ENCODE measurements around the gene RIMBP2. TPM values are rescaled to one million over a fixed set of nuclear protein-coding genes. Genes with fewer than 3 reads are reported as not detected.

The RIMBP2 gene
- total RNA-seq, 1 experiment from 2014 or later: not detected

GRCh38 chr12:130372936-130373335 is 343.2 kb downstream of the RIMBP2 start:
- BruUV-seq (replicated peaks): no TSS peak
- H3K9me3 Mint-ChIP-seq (ENCODE audit: unreplicated experiment): no peaks in the 10 kb centered on the region

GRCh38 chr12:130371296-130371695 is 344.8 kb downstream of the RIMBP2 start:
- intact Hi-C loops (cut with micrococcal nuclease; ENCODE audit: unreplicated experiment): no loop called here
- H3K27me3 Mint-ChIP-seq (ENCODE audit: insufficient read depth, unreplicated experiment): no peaks in the 10 kb centered on the region
- no peak for DNase-seq
- Histone ChIP-seq H3K27me3 (replicated peaks; ENCODE audit: control insufficient read depth, insufficient read depth, low read length) (no peaks in the 10 kb centered on the region), H3K9me3 (no peaks in the 10 kb centered on the region), H3K4me3 (ENCODE audit: low read depth, low read length) (no peak overlapping the region), H3K4me1 (no peaks in the 10 kb centered on the region; the same call in 1 of the 2 replicates), H3K36me3 (ENCODE audit: control insufficient read depth, insufficient read depth, low read length) (no peaks in the 10 kb centered on the region)
- no peak overlapping the region for H3K27ac Mint-ChIP-seq (ENCODE audit: unreplicated experiment)
- H3K36me3 Mint-ChIP-seq (ENCODE audit: insufficient read depth, unreplicated experiment): peaks cover 4% of the 10 kb centered on the region
- ChIA-PET CTCF (no interaction called here), POLR2A (no interaction called here)
- H3K4me1 Mint-ChIP-seq (ENCODE audit: low read depth, unreplicated experiment): no peaks in the 10 kb centered on the region
- no TSS peak for BruUV-seq (replicated peaks)
- no peak for TF ChIP-seq CTCF (IDR thresholded peaks at IDR 0.05; ENCODE audit: insufficient read depth in 1 of 2, low read depth in 1 of 2, low read length in 1 of 2, severe bottlenecking in 1 of 2, unreplicated experiment in 1 of 2)
- H3K9me3 Mint-ChIP-seq (ENCODE audit: unreplicated experiment): no peaks in the 10 kb centered on the region
- H3K4me3 Mint-ChIP-seq (ENCODE audit: unreplicated experiment): no peak overlapping the region

More at GRCh38 chr12:130372936-130373335, 343.2 kb downstream of the RIMBP2 start:
- intact Hi-C loops (cut with micrococcal nuclease; ENCODE audit: unreplicated experiment): no loop called here
- no peak overlapping the region for H3K4me3 ChIP-seq (ENCODE audit: low read depth, low read length)
- no peaks in the 10 kb centered on the region for H3K36me3 ChIP-seq (ENCODE audit: control insufficient read depth, insufficient read depth, low read length)
- H3K27me3 ChIP-seq (replicated peaks; ENCODE audit: control insufficient read depth, insufficient read depth, low read length): no peaks in the 10 kb centered on the region
- ChIA-PET POLR2A (no interaction called here), CTCF (no interaction called here)
- H3K9me3 ChIP-seq: no peaks in the 10 kb centered on the region
- TF ChIP-seq CTCF (IDR thresholded peaks at IDR 0.05; ENCODE audit: insufficient read depth in 1 of 2, low read depth in 1 of 2, low read length in 1 of 2, severe bottlenecking in 1 of 2, unreplicated experiment in 1 of 2): no peak
- no peak for DNase-seq
- Mint-ChIP-seq H3K27ac (ENCODE audit: unreplicated experiment) (no peak overlapping the region), H3K27me3 (ENCODE audit: insufficient read depth, unreplicated experiment) (no peaks in the 10 kb centered on the region), H3K36me3 (ENCODE audit: insufficient read depth, unreplicated experiment) (peaks cover under 1% of the 10 kb centered on the region), H3K4me1 (ENCODE audit: low read depth, unreplicated experiment) (no peaks in the 10 kb centered on the region), H3K4me3 (ENCODE audit: unreplicated experiment) (no peak overlapping the region)
- no peaks in the 10 kb centered on the region; the same call in 1 of the 2 replicates for H3K4me1 ChIP-seq

- no peak overlapping the region for H3K27ac Mint-ChIP-seq (ENCODE audit: unreplicated experiment)
- Histone ChIP-seq H3K27me3 (replicated peaks; ENCODE audit: control insufficient read depth, insufficient read depth, low read length) (no peaks in the 10 kb centered on the region), H3K4me3 (ENCODE audit: low read depth, low read length) (no peak overlapping the region), H3K9me3 (no peaks in the 10 kb centered on the region), H3K36me3 (ENCODE audit: control insufficient read depth, insufficient read depth, low read length) (no peaks in the 10 kb centered on the region), H3K4me1 (peaks cover 5% of the 10 kb centered on the region; the same call in 1 of the 2 replicates)
- intact Hi-C loops (cut with micrococcal nuclease; ENCODE audit: unreplicated experiment): no loop called here
- CTCF ChIA-PET: no interaction called here
- no peaks in the 10 kb centered on the region for H3K9me3 Mint-ChIP-seq (ENCODE audit: unreplicated experiment)
- peaks cover 4% of the 10 kb centered on the region for H3K36me3 Mint-ChIP-seq (ENCODE audit: insufficient read depth, unreplicated experiment)
- no peak for TF ChIP-seq CTCF (IDR thresholded peaks at IDR 0.05; ENCODE audit: insufficient read depth in 1 of 2, low read depth in 1 of 2, low read length in 1 of 2, severe bottlenecking in 1 of 2, unreplicated experiment in 1 of 2)
- no peak for DNase-seq
- H3K4me1 Mint-ChIP-seq (ENCODE audit: low read depth, unreplicated experiment): peaks cover 4% of the 10 kb centered on the region
- H3K4me3 Mint-ChIP-seq (ENCODE audit: unreplicated experiment): no peak overlapping the region
- H3K27me3 Mint-ChIP-seq (ENCODE audit: insufficient read depth, unreplicated experiment): no peaks in the 10 kb centered on the region
- BruUV-seq (replicated peaks): no TSS peak
- POLR2A ChIA-PET: no interaction called here
Observed at GRCh38 chr12:130369816-130370215, 346.3 kb downstream of the RIMBP2 start.

All from Caco-2 (cell line).